Measurements from ENCODE around the gene ADAMTS7.
"Not testable (repeated sequence)": the region's sequence is repeated elsewhere in the genome, so short reads cannot be mapped to it uniquely, and the experiment has no call there.

Gene ADAMTS7

GRCh38 chr15:78732634-78733033 lies 78.6 kb downstream of the ADAMTS7 start:
- FAIRE-seq (no peak), DNase-seq (ENCODE audit: insufficient read length, low spot score) (no peak)

GRCh38 chr15:78730955-78731354 lies 80.3 kb downstream of the ADAMTS7 start:
- no peak for FAIRE-seq

GRCh38 chr15:78728427-78728826 lies 82.8 kb downstream of the ADAMTS7 start:
- DNase-seq (ENCODE audit: insufficient read length, low spot score); FAIRE-seq: not testable (repeated sequence)

More at GRCh38 chr15:78730955-78731354, 80.3 kb downstream of the ADAMTS7 start:
- DNase-seq (ENCODE audit: insufficient read length, low spot score): no peak

GRCh38 chr15:78727561-78727960 lies 83.7 kb downstream of the ADAMTS7 start:
- FAIRE-seq (no peak), DNase-seq (ENCODE audit: insufficient read length, low spot score) (peak; percentile 24)

DNA sequence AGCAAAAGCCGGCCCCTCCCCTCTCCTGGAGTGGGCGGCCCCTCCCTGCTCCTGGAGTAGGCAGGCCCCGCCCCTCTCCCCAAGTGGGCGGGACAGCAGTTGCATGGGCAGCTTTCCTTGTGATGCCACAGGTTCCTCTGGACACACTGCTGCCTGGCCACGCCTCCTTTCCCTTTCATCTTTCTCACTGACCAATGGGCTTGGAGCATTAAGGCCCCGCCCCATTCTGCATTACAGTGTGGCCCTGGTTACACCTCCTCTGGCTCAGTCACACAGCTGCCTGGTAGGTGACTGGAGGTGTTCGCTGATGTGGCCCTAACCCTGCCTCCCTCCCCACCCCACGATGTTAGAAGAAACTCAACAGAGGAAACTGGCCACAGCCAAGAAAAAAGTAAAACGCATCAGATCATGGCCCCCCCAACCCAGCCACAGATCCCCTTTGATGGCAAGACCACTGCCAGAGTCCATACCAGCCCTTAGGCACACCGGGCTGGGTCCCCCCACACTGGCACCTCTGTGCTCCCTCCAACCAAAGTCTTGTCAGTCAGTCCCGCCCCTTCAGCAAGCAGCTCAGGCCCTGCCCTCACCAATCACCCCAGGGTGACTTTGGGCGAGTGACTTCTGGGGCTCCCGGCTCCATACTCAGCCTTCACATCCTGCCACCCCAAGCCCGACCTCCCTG lies 84.3 kb downstream of the ADAMTS7 start:
- FAIRE-seq: no peak
- DNase-seq (ENCODE audit: insufficient read length, low spot score): no peak

- not testable (repeated sequence) for DNase-seq (ENCODE audit: insufficient read length, low spot score); FAIRE-seq
These were observed 91.3 kb downstream of the ADAMTS7 start for GRCh38 chr15:78719819-78720450.

DNA sequence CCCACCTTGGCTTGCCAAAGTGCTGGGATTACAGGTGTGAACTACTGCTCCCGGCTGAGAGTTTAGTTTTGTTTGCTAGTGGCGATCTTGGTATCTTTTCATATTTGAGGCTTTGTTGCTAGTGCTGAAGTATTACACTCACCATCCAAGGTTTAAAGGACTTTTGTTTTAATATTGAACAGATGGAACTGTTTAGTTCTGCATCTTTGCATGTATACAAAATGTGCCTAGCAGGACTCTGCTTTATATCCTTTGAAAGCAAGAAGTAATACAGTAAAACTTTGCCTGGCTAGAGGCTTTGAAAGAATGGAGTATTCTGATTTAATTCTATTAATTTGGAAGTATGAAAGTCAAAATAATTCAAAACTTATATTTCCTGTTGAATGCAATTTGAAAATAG lies 92.4 kb downstream of the ADAMTS7 start:
- no peak for FAIRE-seq
- no peak for DNase-seq (ENCODE audit: insufficient read length, low spot score)

- DNase-seq (ENCODE audit: insufficient read length, low spot score): no peak
- FAIRE-seq: no peak
These were observed 93.2 kb downstream of the ADAMTS7 start for GRCh38 chr15:78717956-78718656.

DNA sequence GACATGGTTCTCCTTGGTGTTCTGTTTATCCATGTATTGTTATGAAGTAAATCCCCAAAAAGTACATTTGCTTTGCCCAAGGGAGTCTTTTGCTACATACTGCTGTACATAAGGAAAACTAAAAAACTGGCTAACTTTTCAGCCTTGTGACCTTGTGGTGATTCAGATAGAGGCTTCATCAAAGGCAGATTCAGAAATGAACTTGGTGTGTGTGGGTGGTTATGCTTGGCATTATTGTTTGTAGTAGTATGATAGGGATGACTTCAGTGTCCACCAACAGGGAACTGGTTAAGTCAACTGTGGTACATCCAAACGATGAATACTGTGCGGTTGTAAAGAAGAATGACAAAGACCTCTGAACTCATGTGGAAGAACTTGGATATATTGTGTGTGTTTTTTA lies 94.6 kb downstream of the ADAMTS7 start:
- DNase-seq (ENCODE audit: insufficient read length, low spot score) (no peak), FAIRE-seq (no peak)

GRCh38 chr15:78715930-78716329 lies 95.3 kb downstream of the ADAMTS7 start:
- DNase-seq (ENCODE audit: insufficient read length, low spot score): no peak
- no peak for FAIRE-seq

DNA sequence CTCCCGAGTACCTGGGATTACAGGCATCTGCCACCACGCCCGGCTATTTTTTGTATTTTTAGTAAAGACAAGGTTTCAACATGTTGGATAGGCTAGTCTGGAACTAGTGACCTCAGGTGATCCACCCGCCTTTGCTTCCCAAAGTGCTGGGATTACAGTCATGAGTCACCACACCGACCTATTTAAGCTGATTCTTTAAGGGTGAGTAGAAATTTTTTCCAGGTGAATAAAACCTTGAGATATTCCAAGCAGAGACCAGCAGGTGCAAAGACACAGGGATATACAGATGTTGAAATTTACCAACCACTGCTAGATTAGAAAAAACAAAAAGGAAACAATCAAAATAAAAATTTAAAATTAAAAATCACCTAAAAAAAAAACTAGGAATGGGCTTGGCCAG lies 95.8 kb downstream of the ADAMTS7 start:
- FAIRE-seq (no peak), DNase-seq (ENCODE audit: insufficient read length, low spot score) (no peak)

- no peak for FAIRE-seq
- DNase-seq (ENCODE audit: insufficient read length, low spot score): no peak
These were observed 96.4 kb downstream of the ADAMTS7 start for GRCh38 chr15:78714890-78715289.

DNA sequence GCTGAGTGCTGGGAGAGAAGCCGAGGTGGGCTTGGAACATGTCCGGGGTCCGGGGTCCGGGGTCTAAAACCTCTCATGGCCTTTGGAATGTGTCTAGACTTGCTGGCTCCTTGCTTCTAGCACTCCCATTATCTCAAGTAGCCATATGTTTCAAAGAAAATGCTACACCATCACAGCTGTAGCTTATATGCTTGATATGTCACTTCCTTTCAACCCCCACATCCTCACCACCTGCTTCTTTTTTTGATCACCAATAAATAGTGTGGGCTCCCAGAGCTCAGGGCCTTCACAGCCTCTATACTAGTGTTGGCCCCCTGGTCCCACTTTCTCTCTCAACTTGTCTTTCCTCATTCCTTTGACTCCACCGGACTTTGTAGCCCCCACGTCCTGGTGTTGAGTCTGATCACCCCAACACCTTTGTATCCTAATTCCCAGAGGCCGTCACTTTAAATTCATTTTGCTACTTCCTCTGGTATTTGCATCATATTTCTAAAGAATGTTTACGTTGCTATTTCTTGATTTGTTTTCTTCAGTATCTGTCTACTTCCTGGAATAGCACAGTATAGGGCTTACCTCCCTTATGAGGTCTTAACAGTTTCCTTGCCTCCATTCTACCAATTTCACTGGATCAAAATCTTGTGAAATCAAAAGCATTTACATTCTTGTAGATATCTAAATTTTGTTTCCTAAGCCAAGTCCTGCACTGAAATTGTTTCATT lies 98.3 kb downstream of the ADAMTS7 start:
- DNase-seq (ENCODE audit: insufficient read length, low spot score): no peak
- no peak for FAIRE-seq

DNA sequence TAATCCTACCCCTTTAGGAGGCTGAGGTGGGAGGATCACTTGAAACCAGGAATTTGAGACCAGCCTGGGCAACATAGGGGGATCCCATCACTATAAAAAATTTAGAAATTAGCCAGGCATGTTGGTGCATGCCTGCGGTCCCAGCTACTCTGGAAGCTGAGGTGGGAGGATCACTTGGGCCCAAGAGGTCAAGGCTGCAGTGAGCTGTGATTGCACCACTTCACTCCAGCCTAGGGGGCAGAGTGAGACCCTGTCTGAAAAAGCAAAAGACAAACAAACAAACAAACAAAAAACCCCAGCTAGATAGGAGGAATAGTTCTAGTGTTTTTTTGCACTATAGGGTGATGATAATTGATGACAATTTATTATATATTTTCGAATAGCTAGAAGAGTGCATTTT lies 99.6 kb downstream of the ADAMTS7 start:
- DNase-seq (ENCODE audit: insufficient read length, low spot score) (no peak), FAIRE-seq (no peak)

GRCh38 chr15:78709263-78709882 lies 101.9 kb downstream of the ADAMTS7 start:
- FAIRE-seq: peak; percentile 16
- DNase-seq (ENCODE audit: insufficient read length, low spot score): peak; percentile 65
